HL-60/S4 (cell line): ENCODE measurements around the gene MRGPRD.

Experiments used
- in situ Hi-C: fragments of 300-500 bp; cut with MboI; formaldehyde crosslinking; loops from 2 replicates; pipeline ENCODE4 v1.14.3; 2022; ENCODE audit warnings: low sequenced_read_pairs

The MRGPRD gene

DNA sequence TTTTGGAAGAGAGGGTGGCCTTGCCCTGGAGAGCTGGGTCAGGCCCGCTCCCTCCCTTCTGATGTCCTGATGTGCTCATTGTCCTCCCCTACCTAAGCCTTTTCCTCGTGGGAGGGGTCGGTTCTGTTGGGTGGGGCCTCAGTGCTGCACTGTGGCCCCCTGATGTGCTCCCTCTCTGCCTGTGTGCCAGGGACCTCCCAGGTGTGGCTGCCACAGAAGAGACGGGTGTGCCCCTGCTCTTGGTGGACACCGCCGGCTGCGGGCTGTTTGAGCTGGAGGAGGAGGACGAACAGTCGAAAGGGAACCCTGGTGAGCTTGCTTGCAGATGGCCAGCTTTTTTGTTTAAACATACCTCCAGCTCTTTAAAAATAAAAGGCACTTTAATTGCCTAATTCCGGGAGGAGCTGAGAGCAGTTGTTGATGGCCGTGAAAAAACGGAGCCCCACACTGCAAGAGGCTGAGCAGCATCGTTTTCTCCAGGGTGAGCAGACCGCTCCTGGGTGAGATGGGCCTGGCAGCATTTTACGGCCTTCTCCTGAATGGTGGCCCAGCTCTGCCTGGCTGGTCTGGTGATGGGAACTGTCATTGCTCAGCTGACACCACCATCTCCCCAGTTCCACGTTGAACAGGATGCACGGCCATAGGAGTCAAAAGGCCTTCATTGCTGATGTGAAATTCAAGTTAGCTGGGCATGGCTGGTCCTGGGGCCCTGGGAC is 47.0 kb downstream of the MRGPRD start:
- in situ Hi-C loops: no loop called here

DNA sequence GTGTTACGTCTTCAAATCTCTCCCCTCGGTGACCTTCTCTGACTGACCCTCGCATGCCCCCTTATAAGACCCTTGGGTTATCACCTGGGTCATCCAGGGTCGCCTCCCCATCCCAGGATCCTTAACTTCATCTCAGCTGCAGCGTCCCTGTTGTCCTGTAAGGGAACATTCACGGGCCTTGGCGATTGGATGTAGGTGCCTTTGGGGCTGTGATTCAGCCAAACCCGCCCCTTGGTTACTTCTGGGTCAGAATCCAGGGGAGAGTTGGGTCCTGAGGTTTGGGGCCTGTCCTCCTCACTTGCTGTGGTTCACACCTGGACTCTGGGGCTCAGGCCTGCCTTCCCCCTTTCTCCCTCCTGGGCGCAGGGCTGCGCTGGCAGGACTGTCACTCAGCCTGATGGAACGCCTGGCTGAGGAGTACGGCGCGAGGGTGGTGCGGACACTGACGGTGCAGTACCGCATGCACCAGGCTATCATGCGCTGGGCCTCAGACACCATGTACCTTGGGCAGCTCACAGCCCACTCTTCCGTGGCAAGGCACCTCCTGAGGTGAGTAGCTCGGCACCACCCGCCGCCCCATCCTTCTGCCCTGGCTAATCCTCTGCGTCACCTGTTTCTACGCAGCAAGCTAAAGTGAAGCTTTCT is 47.7 kb downstream of the MRGPRD start:
- in situ Hi-C loops: no loop called here

DNA sequence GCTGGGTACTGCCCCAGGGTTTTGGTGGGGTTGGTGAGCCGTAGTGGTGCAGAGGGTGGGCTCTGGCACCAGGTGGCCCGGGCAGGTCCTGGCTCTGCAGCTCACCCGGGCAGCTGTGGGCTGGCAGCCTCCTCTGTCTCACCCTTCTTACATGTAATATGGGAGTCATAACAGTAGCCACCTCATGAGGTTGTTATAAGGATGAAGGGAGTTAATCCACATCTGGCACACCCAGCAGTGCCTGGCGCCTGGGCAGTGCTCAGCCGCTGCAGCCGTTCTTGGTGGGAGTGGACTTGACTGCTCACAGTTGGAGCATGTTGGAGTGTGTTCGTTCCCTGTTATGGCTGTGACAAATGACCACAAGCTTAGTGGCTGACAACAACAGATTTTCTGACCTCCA is 48.4 kb downstream of the MRGPRD start:
- in situ Hi-C loops: no loop called here

DNA sequence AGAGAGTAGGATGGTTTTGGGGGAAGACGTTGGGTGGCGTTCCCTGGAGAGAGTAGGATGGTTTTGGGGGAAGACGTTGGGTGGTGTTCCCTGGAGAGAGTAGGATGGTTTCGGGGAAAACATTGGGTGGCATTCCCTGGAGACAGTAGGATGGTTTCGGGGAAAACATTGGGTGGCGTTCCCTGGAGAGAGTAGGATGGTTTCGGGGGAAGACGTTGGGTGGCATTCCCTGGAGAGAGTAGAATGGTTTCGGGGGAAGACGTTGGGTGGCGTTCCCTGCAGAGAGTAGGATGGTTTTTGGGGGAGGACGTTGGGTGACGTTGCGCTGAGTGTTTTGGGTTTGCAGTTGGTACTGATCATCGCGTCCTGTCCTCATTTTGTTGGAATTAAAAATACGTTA is 48.9 kb downstream of the MRGPRD start:
- in situ Hi-C loops: no loop called here

DNA sequence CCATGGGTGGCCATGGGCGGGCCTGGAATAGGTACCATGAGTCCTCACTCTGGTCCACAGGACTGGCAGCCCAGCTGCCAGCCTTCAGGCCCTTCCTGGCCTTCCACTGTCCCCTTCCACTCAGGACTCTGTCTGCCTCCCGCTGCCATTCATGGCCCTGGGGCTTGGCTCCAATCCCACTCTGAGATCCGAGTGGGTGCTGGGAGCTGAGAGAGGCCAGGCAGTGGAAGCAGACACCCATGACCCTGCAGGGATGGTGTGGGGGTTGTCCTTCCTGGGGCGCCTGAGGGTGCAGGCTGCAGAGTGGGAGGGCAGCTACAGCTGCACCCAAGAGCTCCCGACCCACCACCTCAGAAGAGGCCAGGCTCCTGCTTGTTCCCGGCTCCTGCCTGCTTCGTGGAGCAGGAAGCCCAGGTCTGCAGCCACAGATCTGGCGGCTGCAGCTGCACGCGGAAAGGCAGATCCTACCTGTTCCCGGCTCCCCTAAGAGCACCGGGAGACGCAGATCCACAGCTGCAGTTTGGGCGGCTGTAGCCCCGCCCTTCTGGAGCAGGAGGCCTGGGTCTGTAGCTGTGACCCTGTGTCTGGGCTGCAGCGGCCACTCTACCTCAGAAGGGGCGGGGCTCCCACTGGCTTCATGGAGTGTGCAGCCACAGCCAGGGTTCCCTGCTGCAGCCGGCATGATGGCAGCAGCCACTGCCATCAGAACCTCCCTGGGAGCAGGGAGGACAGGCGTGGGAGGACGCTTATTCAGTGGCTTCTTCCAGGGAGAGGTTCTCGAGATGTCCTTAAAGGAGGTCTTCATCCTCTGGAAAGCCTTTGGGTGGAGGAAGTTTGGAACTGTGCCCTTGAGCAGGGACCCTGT is 49.6 kb downstream of the MRGPRD start:
- in situ Hi-C loops: no loop called here
